Endothelial cell of umbilical vein (primary cell): ENCODE measurements around the gene COX4I1. TPM values are rescaled to one million over a fixed set of nuclear protein-coding genes. Genes with fewer than 3 reads are reported as not detected.

Source experiments
- BruUV-seq: library from RNA; stranded (reverse); fragments of 400-500 nt; replicated peaks from 2 replicates; lab custom pipeline; 2021; lab: Mats Ljungman, UMichigan
- CTCF ChIA-PET: fragments of 300-600, 350-600 bp; sonication (Branson Sonifier 250); formaldehyde crosslinking; loops from one replicate; lab custom pipeline; 2021; ENCODE audit warnings: antibody characterized with exemption, inconsistent platforms; lab: Charles Lee
- POLR2A ChIA-PET: fragments of 300-600, 350-600 bp; sonication (Branson Sonifier 250); formaldehyde crosslinking; loops from one replicate; lab custom pipeline; 2021; ENCODE audit warnings: antibody characterized with exemption, inconsistent platforms; lab: Charles Lee
- DNase-seq: peaks from one replicate; pipeline ENCODE4 v3.0.0-alpha.2; 2011; ENCODE audit warnings: low read depth, low spot score
- FAIRE-seq: peaks from 2 replicates; lab custom pipeline; 2011; peaks lifted over from hg19 to GRCh38; lab: Jason Lieb, UNC
- H2AFZ ChIP-seq: 2 replicates; pipeline ENCODE4 v1.6.0; 2012; ENCODE audit warnings: low read depth, low read length, control low read depth, inconsistent platforms
- H3K27ac ChIP-seq: 2 replicates; pipeline ENCODE4 v1.5.1; 2011; ENCODE audit warnings: low read depth, mild to moderate bottlenecking, control low read depth, low read length, moderate library complexity; ENCODE audit not compliant: insufficient read depth
- H3K27me3 ChIP-seq, 2 experiments: 2 replicates each; pipeline versions ENCODE4 v1.6.0 to v1.6.1; 2011; ENCODE audit warnings: low read length in 2 of 2, mixed read lengths in 1 of 2; ENCODE audit not compliant: control insufficient read depth in 2 of 2, insufficient read depth in 2 of 2
- H3K36me3 ChIP-seq, 2 experiments: 2 replicates in 1 of 2; 3 replicates in 1 of 2; pipeline ENCODE4 v1.5.1; 2011; ENCODE audit warnings: low read length in 2 of 2, mild to moderate bottlenecking in 1 of 2, moderate library complexity in 1 of 2; ENCODE audit not compliant: control insufficient read depth in 2 of 2, insufficient read depth in 2 of 2; ENCODE audit errors: extremely low read depth in 1 of 2
- H3K4me1 ChIP-seq: 3 replicates; pipeline ENCODE4 v1.5.1; 2011; ENCODE audit warnings: mild to moderate bottlenecking, low read length; ENCODE audit not compliant: control insufficient read depth, insufficient read depth; ENCODE audit errors: extremely low read depth
- H3K4me2 ChIP-seq: 2 replicates; pipeline ENCODE4 v1.6.1; 2011; ENCODE audit warnings: low read length, control low read depth, mixed read lengths; ENCODE audit not compliant: insufficient read depth
- H3K4me3 ChIP-seq, 3 experiments: fragments of 200-600 bp in 1 of 3; sonication (generic), shearing (Covaris generic) in 1 of 3; replicated peaks in 1 of 3; 2 replicates each; pipeline ENCODE4 v1.5.1; 2011 to 2016; ENCODE audit warnings: control low read depth in 3 of 3, low read length in 3 of 3, mild to moderate bottlenecking in 2 of 3, inconsistent platforms in 1 of 3, low read depth in 1 of 3, moderate library complexity in 1 of 3; ENCODE audit not compliant: insufficient read depth in 1 of 3
- H3K79me2 ChIP-seq: 2 replicates; pipeline ENCODE4 v1.6.0; 2012; ENCODE audit warnings: low read length, inconsistent platforms; ENCODE audit not compliant: control insufficient read depth, insufficient read depth
- H3K9ac ChIP-seq: replicated peaks from 2 replicates; pipeline ENCODE3; 2011; ENCODE audit warnings: low read length, control low read depth; ENCODE audit not compliant: insufficient read depth; ENCODE audit errors: extremely low read depth
- H3K9me1 ChIP-seq: replicated peaks from 3 replicates; pipeline ENCODE4 v1.6.0; 2011; ENCODE audit warnings: mild to moderate bottlenecking, low read length; ENCODE audit not compliant: control insufficient read depth, insufficient read depth; ENCODE audit errors: extremely low read depth
- H3K9me3 ChIP-seq: replicated peaks from 2 replicates; pipeline ENCODE4 v1.5.1; 2012; ENCODE audit warnings: low read length, inconsistent platforms; ENCODE audit not compliant: control insufficient read depth, insufficient read depth
- H4K20me1 ChIP-seq: replicated peaks from 2 replicates; pipeline ENCODE3; 2011; ENCODE audit warnings: mild to moderate bottlenecking, low read length; ENCODE audit not compliant: control insufficient read depth, insufficient read depth; ENCODE audit errors: extremely low read depth
- CTCF ChIP-seq, 2 donors: IDR thresholded peaks; 1 replicate in 1 of 2; 2 replicates in 1 of 2; pipeline ENCODE4 v1.5.1; 2011; ENCODE audit warnings: low read length in 2 of 2, mild to moderate bottlenecking in 2 of 2, moderate library complexity in 2 of 2, control low read depth in 1 of 2, inconsistent platforms in 1 of 2, low read depth in 1 of 2; ENCODE audit not compliant: insufficient read depth in 1 of 2; ENCODE audit errors: extremely low read depth in 1 of 2
- EZH2 ChIP-seq: IDR thresholded peaks from 2 replicates; pipeline ENCODE4 v1.6.1; 2012; ENCODE audit warnings: borderline replicate concordance, low read depth, mild to moderate bottlenecking, moderate library complexity, low read length, inconsistent platforms; ENCODE audit not compliant: severe bottlenecking
- FOS ChIP-seq: IDR thresholded peaks from 2 replicates; pipeline ENCODE4 v1.6.1; 2011; ENCODE audit warnings: mild to moderate bottlenecking, low read length, moderate library complexity, borderline replicate concordance; ENCODE audit not compliant: insufficient read depth
- GATA2 ChIP-seq: IDR thresholded peaks from 2 replicates; pipeline ENCODE4 v1.7.0; 2011; ENCODE audit warnings: low read depth, mild to moderate bottlenecking, moderate library complexity, mixed read lengths, low read length; ENCODE audit not compliant: insufficient read length, insufficient read depth
- JUN ChIP-seq: IDR thresholded peaks from 2 replicates; pipeline ENCODE4 v1.6.1; 2011; ENCODE audit warnings: borderline replicate concordance, low read depth; ENCODE audit not compliant: insufficient read length, insufficient read depth
- MAX ChIP-seq: IDR thresholded peaks from 2 replicates; pipeline ENCODE4 v1.6.1; 2011; ENCODE audit not compliant: insufficient read depth, insufficient read length
- MYC ChIP-seq: IDR thresholded peaks from one replicate; pipeline ENCODE4 v1.6.1; 2011; ENCODE audit warnings: mild to moderate bottlenecking, low read depth, low read length
- POLR2A ChIP-seq: IDR thresholded peaks from 2 replicates; pipeline ENCODE4 v1.6.1; 2012; ENCODE audit warnings: low read depth, mild to moderate bottlenecking, control low read depth, low read length
- POLR2AphosphoS5 ChIP-seq: IDR thresholded peaks from 2 replicates; pipeline ENCODE4 v1.6.1; 2012; ENCODE audit warnings: low read depth, mild to moderate bottlenecking, control low read depth, low read length, moderate library complexity; ENCODE audit not compliant: insufficient read depth
- dilution Hi-C: fragments of 300-500 bp; cut with MboI; formaldehyde crosslinking; loops from one replicate; pipeline ENCODE4 v1.15.0; 2019; ENCODE audit warnings: low sequenced_read_pairs; ENCODE audit not compliant: extremely low pct_ligation_motif_present
- intact Hi-C: fragments of 100-400 bp; cut with micrococcal nuclease; formaldehyde crosslinking; loops from one replicate; pipeline ENCODE4 v1.10.0; 2022
- polyA plus RNA-seq, 4 experiments: library from polyadenylated mRNA; depleted of rRNA in 3 of 4; stranded (reverse) in 3 of 4; unstranded in 1 of 4; fragments of >200 nt; gene quantifications; 2 replicates each; pipeline versions ENCODE4 v1.2.1 to v1.2.3, GENCODE V29; 2011 to 2012; ENCODE audit warnings: missing spikeins in 1 of 4
- total RNA-seq: library from RNA; stranded (reverse); gene quantifications from 2 replicates; pipeline ENCODE4 v1.2.3, GENCODE V29; 2021

Gene COX4I1
- total and polyA plus RNA-seq, 2 donors (not counting 3 experiments of a cell fraction or from before 2014, with no cell fraction given), result 560 to 953 TPM

GRCh38 chr16:85752511-85753420 lies 46.7 kb upstream of the COX4I1 start:
- peak overlapping the region; percentile 50 for H3K27ac ChIP-seq
- H3K4me1 ChIP-seq, result peaks cover 24% of the 10 kb centered on the region
- TF ChIP-seq FOS (no peak), POLR2AphosphoS5 (no peak), GATA2 (no peak), MAX (no peak), CTCF (IDR thresholded peaks at IDR 0.05; ENCODE audit: extremely low read depth in 1 of 2, insufficient read depth in 1 of 2, low read depth in 1 of 2, low read length in 2 of 2) (no peak), MYC (no peak), EZH2 (no peak), JUN (no peak), POLR2A (no peak)
- dilution Hi-C loops (no loop called here), intact Hi-C loops (loop anchor here (1.0 kb wide), 1 partner anchor 48 kb away; no protein-coding TSS in a partner anchor)
- peak overlapping the region; percentile 81 for H3K4me2 ChIP-seq
- no peak overlapping the region for H3K4me3 ChIP-seq
- H3K79me2 ChIP-seq, result peaks cover 21% of the 10 kb centered on the region
- no peaks in the 10 kb centered on the region for H3K27me3 ChIP-seq
- H3K9me1 ChIP-seq, result no peaks in the 10 kb centered on the region
- H3K9ac ChIP-seq, result no peak overlapping the region
- H3K9me3 ChIP-seq, result no peaks in the 10 kb centered on the region
- no TSS peak for BruUV-seq
- ChIA-PET CTCF (interaction anchor here (0.8 to 1.4 kb wide), 6 partner anchors 11 to 36 kb away, joined by 3 read pairs; no protein-coding TSS in a partner anchor), POLR2A (no interaction called here)
- no peaks in the 10 kb centered on the region for H3K36me3 ChIP-seq
- H4K20me1 ChIP-seq, result no peaks in the 10 kb centered on the region
- DNase-seq (no peak), FAIRE-seq (no peak)
- H2AFZ ChIP-seq, result peak overlapping the region; percentile 26
